ENCODE results near the gene FZD7. TPM values are rescaled to one million over a fixed set of nuclear protein-coding genes. Genes with fewer than 3 reads are reported as not detected.

The FZD7 gene
- total and polyA plus RNA-seq, 2 of the 8 experiments (the other 6 are each of a cell fraction or from before 2014, with no cell fraction given): 176 to 246 TPM

GRCh38 chr2:202032846-202033316, 774 bp upstream of the FZD7 start (continued):
- 0 out of 2 replicates have a peak, but pooled peaks have one; percentile 34 for TF ChIP-seq PHF8 (conservative IDR thresholded peaks at IDR 0.05; ENCODE audit: low read depth, low read length)
- TF ChIP-seq KDM1A (IDR thresholded peaks at IDR 0.05; ENCODE audit: borderline replicate concordance, low read length): no peak

Measured in H1 (cell line).